GM20000 (cell line): ENCODE results near the gene MAP4K2.

Source experiments
- DNase-seq: peaks from one replicate; pipeline ENCODE4 v3.0.0; 2012; ENCODE audit warnings: low spot score
- CTCF ChIP-seq: IDR thresholded peaks from 2 replicates; pipeline ENCODE4 v1.5.1; 2012; ENCODE audit warnings: mild to moderate bottlenecking, control low read depth; ENCODE audit errors: extremely low read depth, missing control alignments

Gene MAP4K2

GRCh38 chr11:64803846-64804345 lies 882 bp upstream of the MAP4K2 start:
- TF ChIP-seq CTCF = no peak
- no peak for DNase-seq

GRCh38 chr11:64802370-64803157 lies 450 bp downstream of the MAP4K2 start:
- DNase-seq = peak; percentile 57
- no peak for TF ChIP-seq CTCF

- DNase-seq = no peak
- no peak for TF ChIP-seq CTCF
Observed at GRCh38 chr11:64801561-64802369, 1.2 kb downstream of the MAP4K2 start.

GRCh38 chr11:64801158-64801464 lies 1.9 kb downstream of the MAP4K2 start:
- no peak for TF ChIP-seq CTCF
- no peak for DNase-seq

GRCh38 chr11:64800303-64801157 lies 2.5 kb downstream of the MAP4K2 start:
- TF ChIP-seq CTCF = no peak
- no peak for DNase-seq

- DNase-seq = no peak
- no peak for TF ChIP-seq CTCF
Observed at GRCh38 chr11:64799623-64800302, 3.3 kb downstream of the MAP4K2 start.
